Esophagus squamous epithelium (tissue), 4 donors: ENCODE data around the gene GPR87.

ENCODE experiments used
- CTCF ChIP-seq, 6 experiments: fragments of 450-650 bp in 4 of 6; fragments of 200-600 bp in 2 of 6; sonication (generic) in 2 of 6; IDR thresholded peaks; one replicate each; pipeline ENCODE4 v1.5.1; 2016 to 2019; ENCODE audit warnings: antibody characterized with exemption in 6 of 6, mild to moderate bottlenecking in 4 of 6, moderate library complexity in 4 of 6
- POLR2A ChIP-seq, 4 donors: fragments of 450-650 bp; IDR thresholded peaks; one replicate each; pipeline ENCODE4 v1.6.1; 2017; ENCODE audit warnings: antibody characterized with exemption in 4 of 4, mild to moderate bottlenecking in 4 of 4, moderate library complexity in 3 of 4

DNA sequence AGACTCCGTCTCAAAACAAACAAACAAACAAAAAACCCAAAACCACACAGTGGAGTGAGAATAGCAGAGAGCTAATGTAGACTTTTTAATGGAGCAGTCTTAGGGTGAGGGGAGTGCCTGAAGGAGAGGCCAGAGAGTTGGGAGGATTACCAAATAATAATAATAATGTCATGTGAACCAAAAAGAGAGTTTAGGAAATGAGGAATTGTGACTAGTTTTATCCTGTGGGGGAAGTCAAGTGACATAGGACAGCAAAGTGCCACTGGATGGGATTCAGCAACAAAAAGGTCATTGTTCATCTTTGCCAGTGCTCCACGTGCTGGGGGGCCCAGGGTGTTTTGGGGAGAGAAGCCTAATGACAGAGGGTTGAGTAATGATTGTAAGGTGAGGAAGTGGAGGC is 12.9 kb downstream of the GPR87 start:
- TF ChIP-seq POLR2A (IDR thresholded peaks at IDR 0.05) (no peak), CTCF (IDR thresholded peaks at IDR 0.05) (no peak)
